A673 (cell line): ENCODE measurements around the gene HAUS1.

Source experiments
- CTCF ChIP-seq: fragments of 300-800, 200-600 bp; sonication (generic); conservative IDR thresholded peaks from 2 replicates; pipeline ENCODE4 v1.5.1; 2017; ENCODE audit warnings: low read depth, mild to moderate bottlenecking, antibody characterized with exemption, low read length, moderate library complexity, mixed read lengths
- EZH2 ChIP-seq: fragments of 200-600 bp; sonication (generic); IDR thresholded peaks from 2 replicates; pipeline ENCODE4 v1.6.1; 2017; ENCODE audit warnings: borderline replicate concordance, low read depth, mild to moderate bottlenecking, mixed read lengths, antibody characterized with exemption, low read length; ENCODE audit not compliant: poor library complexity, severe bottlenecking

- TF ChIP-seq CTCF (no peak), EZH2 (no peak)
Observed at GRCh38 chr18:46097431-46097800, 6.8 kb upstream of the HAUS1 start.
